SK-N-SH treated with all-trans-retinoic acid at 6 μM for 48 hours (cell line): ENCODE measurements around the gene MUC2.

Source experiments
- ARNTL ChIP-seq: fragments of 450-650 bp; formaldehyde crosslinking; IDR thresholded peaks from 2 replicates; pipeline ENCODE4 v1.5.0; 2020; ENCODE audit warnings: low read depth, mild to moderate bottlenecking, moderate library complexity, borderline replicate concordance
- BACH2 ChIP-seq: fragments of 250-450 bp; sonication (Bioruptor Pico); IDR thresholded peaks from 2 replicates; pipeline ENCODE4 v1.9.0; 2021; ENCODE audit warnings: mild to moderate bottlenecking, borderline replicate concordance
- CSRNP3 ChIP-seq: fragments of 250-450 bp; sonication (Bioruptor Pico); IDR thresholded peaks from 2 replicates; pipeline ENCODE4 v1.5.1; 2021; ENCODE audit warnings: mild to moderate bottlenecking, moderate library complexity
- ESRRG ChIP-seq: fragments of 250-450 bp; sonication (Bioruptor Pico); IDR thresholded peaks from 2 replicates; pipeline ENCODE4 v1.6.1; 2021; ENCODE audit warnings: mild to moderate bottlenecking
- RARB ChIP-seq: fragments of 250-450 bp; sonication (Bioruptor Pico); IDR thresholded peaks from 2 replicates; pipeline ENCODE4 v1.8.0; 2021; ENCODE audit warnings: mild to moderate bottlenecking, moderate library complexity
- SNAI2 ChIP-seq: fragments of 250-450 bp; sonication (Bioruptor Pico); IDR thresholded peaks from 2 replicates; pipeline ENCODE4 v1.5.0; 2020; ENCODE audit warnings: mild to moderate bottlenecking, moderate library complexity
- TCF4 ChIP-seq: fragments of 250-450 bp; sonication (Bioruptor Pico); IDR thresholded peaks from 2 replicates; pipeline ENCODE4 v1.8.0; 2021; ENCODE audit warnings: mild to moderate bottlenecking, moderate library complexity, borderline replicate concordance
- TOX ChIP-seq: fragments of 250-450 bp; sonication (Bioruptor Pico); IDR thresholded peaks from 2 replicates; pipeline ENCODE4 v1.8.0; 2021; ENCODE audit warnings: mild to moderate bottlenecking, moderate library complexity, borderline replicate concordance
- TSHZ2 ChIP-seq: fragments of 250-450 bp; sonication (Bioruptor Pico); IDR thresholded peaks from 2 replicates; pipeline ENCODE4 v1.5.0; 2020; ENCODE audit warnings: mild to moderate bottlenecking, moderate library complexity
- ZFP3 ChIP-seq: fragments of 250-450 bp; sonication (Bioruptor Pico); IDR thresholded peaks from 2 replicates; pipeline ENCODE4 v1.5.0; 2020; ENCODE audit warnings: mild to moderate bottlenecking, moderate library complexity
- ZNF565 ChIP-seq: fragments of 450-650 bp; formaldehyde crosslinking; conservative IDR thresholded peaks from 2 replicates; pipeline ENCODE4 v1.5.0; 2020; ENCODE audit warnings: low read depth, mild to moderate bottlenecking, moderate library complexity
- ZNF8 ChIP-seq: fragments of 450-650 bp; formaldehyde crosslinking; IDR thresholded peaks from 2 replicates; pipeline ENCODE4 v1.5.0; 2020; ENCODE audit warnings: mild to moderate bottlenecking, moderate library complexity
- TF ChIP-seq, protein P1 (sequence below): fragments of 250-450 bp; sonication (Bioruptor Pico); IDR thresholded peaks from 2 replicates; pipeline ENCODE4 v1.8.0; 2020; ENCODE audit warnings: mild to moderate bottlenecking, moderate library complexity, borderline replicate concordance
- TF ChIP-seq, protein P2 (sequence below): fragments of 250-450 bp; sonication (Bioruptor Pico); IDR thresholded peaks from 2 replicates; pipeline ENCODE4 v1.8.0; 2021; ENCODE audit warnings: low read depth, mild to moderate bottlenecking, moderate library complexity, borderline replicate concordance

DNA sequence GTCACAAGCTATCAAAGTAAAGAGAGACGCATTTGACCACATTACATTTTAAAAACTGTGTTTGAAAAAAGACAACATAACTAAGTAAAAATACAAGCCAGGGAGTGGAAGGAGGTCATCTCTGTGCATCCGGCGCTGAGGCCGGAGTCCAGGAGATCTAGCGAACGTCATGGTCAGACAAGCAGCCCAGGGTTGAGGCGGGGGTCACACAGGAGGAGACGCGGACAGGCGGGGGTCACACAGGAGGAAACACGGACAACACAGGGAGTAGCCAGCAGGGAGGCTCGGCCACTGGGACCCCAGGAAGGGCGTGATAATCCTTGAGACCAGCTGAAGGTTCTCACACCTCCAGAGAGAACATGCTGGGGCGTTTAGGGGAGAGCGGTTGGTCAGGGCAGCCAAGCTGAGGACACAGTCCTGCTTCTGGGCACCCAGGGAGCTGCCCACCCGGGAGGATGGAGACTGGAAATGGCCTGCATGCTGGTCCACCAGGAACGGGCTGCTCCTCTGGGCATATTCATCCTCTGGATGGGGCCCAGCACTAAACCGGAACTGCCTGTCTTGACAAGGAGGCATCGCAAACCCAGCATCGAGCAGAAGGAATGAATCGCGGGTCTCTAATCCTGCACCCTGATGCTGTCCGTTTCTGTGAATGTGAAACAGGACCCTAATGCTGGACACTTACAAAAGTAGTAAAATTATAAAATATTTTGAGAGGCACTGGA is 42.2 kb downstream of the MUC2 start:
- no peak for TF ChIP-seq BACH2
- TF ChIP-seq, protein P1, sequence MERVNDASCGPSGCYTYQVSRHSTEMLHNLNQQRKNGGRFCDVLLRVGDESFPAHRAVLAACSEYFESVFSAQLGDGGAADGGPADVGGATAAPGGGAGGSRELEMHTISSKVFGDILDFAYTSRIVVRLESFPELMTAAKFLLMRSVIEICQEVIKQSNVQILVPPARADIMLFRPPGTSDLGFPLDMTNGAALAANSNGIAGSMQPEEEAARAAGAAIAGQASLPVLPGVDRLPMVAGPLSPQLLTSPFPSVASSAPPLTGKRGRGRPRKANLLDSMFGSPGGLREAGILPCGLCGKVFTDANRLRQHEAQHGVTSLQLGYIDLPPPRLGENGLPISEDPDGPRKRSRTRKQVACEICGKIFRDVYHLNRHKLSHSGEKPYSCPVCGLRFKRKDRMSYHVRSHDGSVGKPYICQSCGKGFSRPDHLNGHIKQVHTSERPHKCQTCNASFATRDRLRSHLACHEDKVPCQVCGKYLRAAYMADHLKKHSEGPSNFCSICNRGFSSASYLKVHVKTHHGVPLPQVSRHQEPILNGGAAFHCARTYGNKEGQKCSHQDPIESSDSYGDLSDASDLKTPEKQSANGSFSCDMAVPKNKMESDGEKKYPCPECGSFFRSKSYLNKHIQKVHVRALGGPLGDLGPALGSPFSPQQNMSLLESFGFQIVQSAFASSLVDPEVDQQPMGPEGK (CRISPR knock-in tag), result no peak
- TF ChIP-seq ZNF8 (CRISPR knock-in tag), result no peak
- no peak for TF ChIP-seq SNAI2
- TF ChIP-seq ARNTL (CRISPR knock-in tag), result no peak
- TF ChIP-seq CSRNP3, result no peak
- no peak for TF ChIP-seq RARB (CRISPR knock-in tag)
- TF ChIP-seq TOX (CRISPR knock-in tag), result no peak
- TF ChIP-seq, protein P2, sequence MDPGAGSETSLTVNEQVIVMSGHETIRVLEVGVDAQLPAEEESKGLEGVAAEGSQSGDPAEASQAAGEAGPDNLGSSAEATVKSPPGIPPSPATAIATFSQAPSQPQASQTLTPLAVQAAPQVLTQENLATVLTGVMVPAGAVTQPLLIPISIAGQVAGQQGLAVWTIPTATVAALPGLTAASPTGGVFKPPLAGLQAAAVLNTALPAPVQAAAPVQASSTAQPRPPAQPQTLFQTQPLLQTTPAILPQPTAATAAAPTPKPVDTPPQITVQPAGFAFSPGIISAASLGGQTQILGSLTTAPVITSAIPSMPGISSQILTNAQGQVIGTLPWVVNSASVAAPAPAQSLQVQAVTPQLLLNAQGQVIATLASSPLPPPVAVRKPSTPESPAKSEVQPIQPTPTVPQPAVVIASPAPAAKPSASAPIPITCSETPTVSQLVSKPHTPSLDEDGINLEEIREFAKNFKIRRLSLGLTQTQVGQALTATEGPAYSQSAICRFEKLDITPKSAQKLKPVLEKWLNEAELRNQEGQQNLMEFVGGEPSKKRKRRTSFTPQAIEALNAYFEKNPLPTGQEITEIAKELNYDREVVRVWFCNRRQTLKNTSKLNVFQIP (CRISPR knock-in tag), result no peak
- no peak for TF ChIP-seq ZFP3
- TF ChIP-seq TSHZ2, result no peak
- TF ChIP-seq ZNF565, result no peak
- TF ChIP-seq TCF4 (CRISPR knock-in tag), result no peak
- TF ChIP-seq ESRRG (CRISPR knock-in tag), result no peak
